Urothelium cell line (cell line): ENCODE results near the gene DCST2.
"Not testable (repeated sequence)": the region's sequence is repeated elsewhere in the genome, so short reads cannot be mapped to it uniquely, and the experiment has no call there.

Source experiments
- DNase-seq: peaks from one replicate; pipeline ENCODE4 v3.0.0; 2011; ENCODE audit warnings: low spot score, mixed read lengths
- FAIRE-seq: peaks from 2 replicates; lab custom pipeline; 2011; peaks lifted over from hg19 to GRCh38; lab: Jason Lieb, UNC

Gene DCST2

GRCh38 chr1:155000726-155001424 lies 32.7 kb downstream of the DCST2 start:
- FAIRE-seq = no peak
- DNase-seq = peak; percentile 86

- DNase-seq = peak; percentile 56
- FAIRE-seq = no peak
Measured at GRCh38 chr1:155000411-155000725, 33.2 kb downstream of the DCST2 start.

DNA sequence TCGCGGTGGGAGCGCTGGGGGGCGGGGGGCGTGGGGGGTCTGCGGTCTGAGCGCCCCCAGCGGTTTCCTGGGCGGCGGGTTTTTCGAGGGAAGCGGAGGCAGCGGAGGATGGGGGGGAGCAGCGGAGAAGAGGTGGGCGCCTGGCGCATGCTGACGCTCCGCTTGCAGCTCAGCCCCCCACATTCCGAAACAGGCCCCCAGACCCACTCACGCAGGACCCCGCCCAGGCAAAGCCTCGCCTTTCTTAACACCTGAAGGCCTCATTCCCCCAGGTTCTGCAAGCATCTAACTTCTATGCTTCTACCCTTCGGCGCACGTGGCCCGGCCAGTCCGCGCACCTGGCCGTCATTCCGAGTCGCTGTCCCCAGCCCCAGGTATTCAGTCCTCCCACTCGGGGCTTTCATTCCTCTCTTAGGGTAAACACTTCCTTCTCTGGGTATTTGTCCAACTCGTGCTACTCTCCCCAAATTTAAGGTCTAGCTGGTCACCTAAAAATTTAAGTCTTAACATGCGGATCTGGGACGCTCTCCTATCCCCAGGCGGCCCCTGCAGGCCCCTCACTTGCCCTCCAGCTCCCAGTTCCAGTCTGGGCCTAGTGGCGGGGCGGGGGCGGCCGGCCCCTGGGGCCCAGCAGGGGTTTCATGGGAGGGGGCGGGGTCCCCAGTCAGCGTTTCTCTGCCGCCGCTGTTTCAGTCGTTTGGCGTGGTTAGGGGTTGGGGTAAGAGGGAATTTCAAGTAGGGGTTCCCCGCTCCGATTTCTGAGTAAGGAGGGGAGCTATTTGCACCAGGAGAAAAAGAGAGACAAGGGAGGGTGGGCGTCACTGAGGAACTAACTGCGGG lies 33.8 kb downstream of the DCST2 start:
- no peak for DNase-seq
- no peak for FAIRE-seq

- DNase-seq = peak; percentile 67
Measured at GRCh38 chr1:154998818-154999570, 34.6 kb downstream of the DCST2 start.

DNA sequence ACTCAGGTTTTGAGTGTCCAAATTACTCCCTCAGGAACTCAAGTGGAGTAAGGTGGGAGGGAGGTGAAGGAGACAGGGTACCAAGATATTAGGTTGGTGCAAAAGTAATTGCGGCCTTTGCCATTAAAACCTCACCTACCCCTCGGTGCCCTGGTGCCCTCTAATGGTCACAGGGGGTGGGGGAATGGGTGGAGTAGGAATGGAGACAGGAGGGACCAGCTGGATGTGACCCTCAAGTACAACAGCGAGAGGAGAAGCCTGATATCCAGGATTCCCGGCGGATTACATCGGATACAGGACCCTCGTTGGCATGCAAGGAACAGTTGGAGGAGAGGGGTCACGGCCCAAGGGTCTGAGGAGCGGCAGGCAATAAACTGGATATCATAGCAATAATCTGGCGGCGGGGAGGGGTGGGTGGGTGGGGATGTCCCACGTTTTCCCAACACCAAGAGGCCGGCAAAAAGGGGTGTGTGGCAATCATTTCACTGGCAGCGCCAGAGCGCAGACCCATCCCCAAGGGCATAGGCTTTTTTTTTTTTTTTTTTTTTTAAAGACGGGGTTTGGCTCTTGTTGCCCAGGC lies 35.3 kb downstream of the DCST2 start:
- no peak for DNase-seq
- FAIRE-seq = no peak

More at GRCh38 chr1:154998818-154999570, 34.6 kb downstream of the DCST2 start:
- FAIRE-seq = no peak

- FAIRE-seq = no peak
- no peak for DNase-seq
Measured at GRCh38 chr1:154996966-154997701, 36.4 kb downstream of the DCST2 start.

GRCh38 chr1:154995301-154995983 lies 38.1 kb downstream of the DCST2 start:
- FAIRE-seq = not testable (repeated sequence)
- peak; percentile 54 for DNase-seq

- DNase-seq (no peak), FAIRE-seq (no peak)
Measured at GRCh38 chr1:154994591-154994990, 39.0 kb downstream of the DCST2 start.

DNA sequence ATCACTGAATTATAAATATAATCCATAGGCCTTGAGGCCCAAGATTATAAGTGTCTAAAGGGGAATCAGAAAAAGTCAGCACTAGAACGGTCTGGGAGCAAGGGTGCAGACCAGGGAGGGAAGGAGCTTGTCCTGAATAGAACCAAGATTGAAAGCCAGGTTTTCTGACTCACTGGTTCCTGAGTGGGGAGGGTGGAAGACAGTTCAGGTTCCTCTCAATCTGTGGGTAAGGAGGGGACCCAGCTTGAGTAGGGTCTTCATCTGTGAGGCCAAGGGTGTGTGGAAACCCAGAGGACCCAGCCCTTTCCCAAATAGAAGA lies 39.4 kb downstream of the DCST2 start:
- FAIRE-seq (no peak), DNase-seq (no peak)

DNA sequence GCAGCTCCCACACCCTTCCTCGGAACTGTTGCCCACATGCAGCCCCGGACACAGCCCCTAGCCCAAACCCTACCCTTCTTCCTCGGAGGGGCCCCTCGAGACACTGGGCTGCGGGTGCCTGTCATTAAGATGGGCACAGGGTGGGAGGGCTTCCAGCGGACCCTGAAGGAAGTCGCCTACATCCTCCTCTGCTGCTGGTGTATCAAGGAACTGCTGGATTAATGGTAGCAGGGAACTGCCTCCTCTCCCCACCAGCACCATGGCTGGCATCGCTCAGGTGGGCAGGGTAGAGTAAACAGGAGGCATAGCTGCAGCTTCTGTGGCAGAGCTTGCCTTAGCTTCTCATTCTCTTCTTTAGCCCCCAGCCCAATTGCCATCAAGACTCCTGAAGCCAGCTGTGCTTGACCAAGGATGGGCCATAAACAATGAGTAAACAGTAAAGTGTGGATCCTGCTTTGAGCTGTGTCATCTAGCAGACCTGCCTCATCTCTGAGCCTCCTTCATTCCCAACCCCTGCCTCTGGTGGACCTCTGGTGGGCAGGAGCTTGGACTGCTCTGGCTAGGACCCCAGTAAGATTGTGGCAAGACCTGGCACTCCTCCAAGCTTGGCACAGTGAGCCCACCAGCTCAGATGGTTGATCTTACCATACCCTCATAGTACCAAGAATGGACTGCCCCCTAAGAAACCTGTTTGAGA lies 39.9 kb downstream of the DCST2 start, which contains the start of gene LENEP:
LENEP (plus strand) TSS at position 15 of the 697 bp plus-strand sequence; CDS start at position 37, 22 bp downstream.
- no peak for FAIRE-seq

GRCh38 chr1:154992721-154993571 lies 40.6 kb downstream of the DCST2 start:
- DNase-seq = no peak
- no peak for FAIRE-seq

More for the DNA sequence above, 39.9 kb downstream of the DCST2 start, which contains the start of gene LENEP:
- DNase-seq = no peak

GRCh38 chr1:154990276-154990675 lies 43.3 kb downstream of the DCST2 start:
- FAIRE-seq = no peak
- no peak for DNase-seq

GRCh38 chr1:154989195-154989860 lies 44.3 kb downstream of the DCST2 start:
- FAIRE-seq = no peak
- DNase-seq = no peak

DNA sequence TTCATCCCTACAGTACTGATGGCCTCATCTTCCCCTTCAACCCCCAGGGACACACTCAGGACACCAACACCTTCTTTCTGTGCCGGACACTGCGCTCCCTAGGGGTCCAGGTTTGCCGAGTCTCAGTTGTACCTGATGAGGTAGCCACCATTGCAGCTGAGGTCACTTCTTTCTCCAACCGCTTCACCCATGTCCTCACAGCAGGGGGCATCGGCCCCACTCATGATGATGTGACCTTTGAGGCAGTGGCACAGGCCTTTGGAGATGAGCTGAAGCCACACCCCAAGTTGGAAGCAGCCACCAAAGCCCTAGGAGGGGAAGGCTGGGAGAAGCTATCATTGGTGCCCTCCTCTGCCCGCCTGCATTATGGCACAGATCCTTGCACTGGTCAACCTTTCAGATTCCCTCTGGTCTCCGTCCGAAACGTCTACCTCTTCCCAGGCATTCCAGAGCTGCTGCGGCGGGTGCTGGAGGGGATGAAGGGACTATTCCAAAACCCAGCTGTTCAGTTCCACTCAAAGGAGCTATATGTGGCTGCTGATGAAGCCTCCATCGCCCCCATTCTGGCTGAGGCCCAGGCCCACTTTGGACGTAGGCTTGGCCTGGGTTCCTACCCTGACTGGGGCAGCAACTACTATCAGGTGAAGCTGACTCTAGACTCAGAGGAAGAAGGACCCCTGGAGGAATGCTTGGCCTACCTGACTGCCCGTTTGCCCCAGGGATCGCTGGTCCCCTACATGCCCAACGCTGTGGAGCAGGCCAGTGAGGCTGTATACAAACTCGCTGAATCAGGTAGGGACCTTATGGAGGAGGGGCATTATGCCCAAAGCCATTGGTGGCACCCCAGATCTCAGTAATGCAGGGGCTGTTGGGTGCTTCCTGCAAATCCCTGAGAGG lies 45.3 kb downstream of the DCST2 start:
- FAIRE-seq (no peak), DNase-seq (no peak)

DNA sequence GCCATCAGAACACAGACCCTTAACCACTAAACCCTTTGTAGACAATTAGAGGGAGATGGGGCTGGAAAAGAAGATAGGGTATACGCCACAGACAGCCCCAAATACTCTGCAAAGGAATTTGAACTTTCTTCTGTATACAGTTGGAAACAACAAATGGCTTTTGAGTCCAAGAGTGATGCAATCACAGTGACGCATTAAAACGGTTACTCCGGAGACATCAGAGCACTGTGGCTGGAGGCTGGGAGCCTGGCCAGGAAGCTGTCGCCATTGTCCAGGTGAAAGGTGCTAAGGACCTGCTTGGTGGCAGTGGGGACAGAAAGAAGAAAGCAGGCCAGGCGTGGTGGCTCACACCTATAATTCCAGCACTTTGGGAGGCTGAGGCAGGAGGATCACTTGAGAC lies 46.3 kb downstream of the DCST2 start:
- no peak for FAIRE-seq
- DNase-seq = no peak

- not testable (repeated sequence) for FAIRE-seq, DNase-seq
Measured at GRCh38 chr1:154986736-154987135, 46.8 kb downstream of the DCST2 start.
